ENCODE data around the gene PLSCR2. TPM values are rescaled to one million over a fixed set of nuclear protein-coding genes. Genes with fewer than 3 reads are reported as not detected.
"Not testable (repeated sequence)": the region's sequence is repeated elsewhere in the genome, so short reads cannot be mapped to it uniquely, and the experiment has no call there.

PLSCR2 gene
- total and polyA plus RNA-seq, 4 donors, result 1.0 to 1.4 TPM; not detected in 2

DNA sequence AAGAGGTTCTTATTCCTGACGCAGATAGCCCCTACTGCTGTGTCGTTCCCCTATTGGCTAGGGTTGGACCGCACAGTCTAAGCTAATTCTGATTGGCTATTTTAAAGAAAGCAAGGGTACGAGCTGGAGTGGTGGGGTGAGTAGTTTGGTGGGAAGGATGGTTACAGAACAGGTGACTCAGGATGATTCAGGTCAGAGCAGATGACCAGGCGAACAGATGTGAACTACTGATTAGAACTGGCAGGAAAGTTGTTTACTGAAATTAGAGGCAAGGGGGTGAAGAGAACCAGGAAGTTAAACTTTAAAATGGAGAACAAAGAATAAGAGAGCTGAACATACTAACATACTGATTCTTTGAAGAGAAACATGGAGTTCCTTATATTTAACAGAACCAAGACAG is 56.6 kb downstream of the PLSCR2 start:
- H3K36me3 ChIP-seq (ENCODE audit: control insufficient read depth in 1 of 2, insufficient read depth in 2 of 2, low read length in 1 of 2); H3K4me3 ChIP-seq (ENCODE audit: low read length in 2 of 2); H3K27me3 ChIP-seq (ENCODE audit: control insufficient read depth in 1 of 2, insufficient read depth in 2 of 2, low read length in 1 of 2); ATAC-seq (ENCODE audit: low FRiP score); DNase-seq; H3K4me1 ChIP-seq (ENCODE audit: control insufficient read depth in 1 of 2, insufficient read depth in 2 of 2, low read length in 2 of 2); intact Hi-C loops (cut with DNase I); H3K27ac ChIP-seq (ENCODE audit: low read depth in 1 of 2, low read length in 2 of 2); H3K9me3 ChIP-seq (ENCODE audit: control insufficient read depth, low read length): not testable (repeated sequence)
- 93 to 98% methylated on average over 5 of the region's 5 CpGs for WGBS, 2 donors

DNA sequence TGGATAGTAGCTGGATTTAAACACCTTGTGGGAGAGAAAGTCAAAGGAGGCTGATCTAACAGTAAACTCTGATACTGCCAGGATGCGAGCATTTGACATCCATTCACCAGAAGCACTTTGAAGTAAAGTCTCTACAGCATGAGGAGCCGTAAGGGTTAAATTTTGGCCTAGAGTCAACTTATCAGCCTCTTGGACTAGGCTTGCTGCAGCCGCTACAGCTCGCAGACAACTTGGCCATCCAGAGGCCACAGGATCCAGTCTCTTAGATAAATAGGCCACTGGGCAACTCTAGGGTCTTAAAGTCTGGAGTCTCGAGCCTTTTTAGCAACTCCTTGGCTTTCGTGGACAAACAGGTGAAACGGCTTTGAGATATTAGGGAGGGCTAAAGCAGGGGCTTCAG is 61.4 kb downstream of the PLSCR2 start:
- H3K36me3 ChIP-seq (ENCODE audit: control insufficient read depth in 1 of 2, insufficient read depth in 2 of 2, low read length in 1 of 2), result no peaks in the 10 kb centered on the region
- WGBS, 2 donors, result 52 to 57% methylated on average over 7 of the region's 7 CpGs
- DNase-seq (no peak), ATAC-seq (ENCODE audit: low FRiP score) (no peak)
- intact Hi-C loops (cut with DNase I), result no loop called here
- no peak overlapping the region for H3K4me3 ChIP-seq (ENCODE audit: low read length in 2 of 2)
- H3K4me1 ChIP-seq (ENCODE audit: control insufficient read depth in 1 of 2, insufficient read depth in 2 of 2, low read length in 2 of 2), result no peaks in the 10 kb centered on the region
- peaks cover 2% of the 10 kb centered on the region for H3K9me3 ChIP-seq (ENCODE audit: control insufficient read depth, low read length)
- no peaks in the 10 kb centered on the region for H3K27me3 ChIP-seq (ENCODE audit: control insufficient read depth in 1 of 2, insufficient read depth in 2 of 2, low read length in 1 of 2)
- no peak overlapping the region for H3K27ac ChIP-seq (ENCODE audit: low read depth in 1 of 2, low read length in 2 of 2)

- ATAC-seq (ENCODE audit: low FRiP score), result no peak
- H3K27ac ChIP-seq (ENCODE audit: low read depth in 1 of 2, low read length in 2 of 2), result no peak overlapping the region
- intact Hi-C loops (cut with DNase I), result no loop called here
These were observed 64.9 kb downstream of the PLSCR2 start for GRCh38 chr3:146404436-146404835.

GRCh38 chr3:146403792-146404191 is 65.6 kb downstream of the PLSCR2 start:
- Histone ChIP-seq H3K4me3 (ENCODE audit: low read length in 2 of 2) (no peak overlapping the region), H3K27me3 (ENCODE audit: control insufficient read depth in 1 of 2, insufficient read depth in 2 of 2, low read length in 1 of 2) (no peaks in the 10 kb centered on the region), H3K36me3 (ENCODE audit: control insufficient read depth in 1 of 2, insufficient read depth in 2 of 2, low read length in 1 of 2) (no peaks in the 10 kb centered on the region), H3K27ac (ENCODE audit: low read depth in 1 of 2, low read length in 2 of 2) (no peak overlapping the region), H3K4me1 (ENCODE audit: control insufficient read depth in 1 of 2, insufficient read depth in 2 of 2, low read length in 2 of 2) (no peaks in the 10 kb centered on the region), H3K9me3 (ENCODE audit: control insufficient read depth, low read length) (no peaks in the 10 kb centered on the region)
- ATAC-seq (ENCODE audit: low FRiP score) (no peak), DNase-seq (no peak)
- intact Hi-C loops (cut with DNase I), result no loop called here
- 92 to 95% methylated on average over 3 of the region's 3 CpGs for WGBS, 2 donors

More at GRCh38 chr3:146404436-146404835, 64.9 kb downstream of the PLSCR2 start:
- no peak for DNase-seq
- H3K27me3 ChIP-seq (ENCODE audit: control insufficient read depth in 1 of 2, insufficient read depth in 2 of 2, low read length in 1 of 2), result no peaks in the 10 kb centered on the region
- no peak overlapping the region for H3K4me3 ChIP-seq (ENCODE audit: low read length in 2 of 2)
- no peaks in the 10 kb centered on the region for H3K9me3 ChIP-seq (ENCODE audit: control insufficient read depth, low read length)
- no peaks in the 10 kb centered on the region for H3K4me1 ChIP-seq (ENCODE audit: control insufficient read depth in 1 of 2, insufficient read depth in 2 of 2, low read length in 2 of 2)
- H3K36me3 ChIP-seq (ENCODE audit: control insufficient read depth in 1 of 2, insufficient read depth in 2 of 2, low read length in 1 of 2), result no peaks in the 10 kb centered on the region

DNA sequence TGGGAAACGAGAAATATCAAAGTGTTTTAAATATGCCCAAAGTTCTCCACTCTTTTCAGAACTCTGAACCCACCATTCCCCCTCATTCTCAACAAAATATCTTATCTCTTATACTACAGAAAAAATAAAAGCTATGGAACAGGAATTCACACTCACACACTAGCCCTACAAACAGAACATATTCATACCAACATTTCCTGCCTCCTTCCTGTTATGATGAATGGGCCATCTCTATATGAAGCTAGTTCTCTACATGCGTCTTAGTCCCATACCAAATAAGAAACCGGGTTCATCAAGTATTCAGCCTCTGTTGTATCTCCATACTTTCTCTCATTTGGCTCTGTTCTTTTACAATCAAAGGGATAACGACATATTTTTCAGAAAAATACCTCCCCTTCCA is 72.6 kb downstream of the PLSCR2 start:
- Histone ChIP-seq H3K4me3 (ENCODE audit: low read length in 2 of 2) (no peak overlapping the region), H3K36me3 (ENCODE audit: control insufficient read depth in 1 of 2, insufficient read depth in 2 of 2, low read length in 1 of 2) (no peaks in the 10 kb centered on the region), H3K27ac (ENCODE audit: low read depth in 1 of 2, low read length in 2 of 2) (no peak overlapping the region), H3K27me3 (ENCODE audit: control insufficient read depth in 1 of 2, insufficient read depth in 2 of 2, low read length in 1 of 2) (no peaks in the 10 kb centered on the region), H3K4me1 (ENCODE audit: control insufficient read depth in 1 of 2, insufficient read depth in 2 of 2, low read length in 2 of 2) (no peaks in the 10 kb centered on the region), H3K9me3 (ENCODE audit: control insufficient read depth, low read length) (no peaks in the 10 kb centered on the region)
- DNase-seq (no peak), ATAC-seq (ENCODE audit: low FRiP score) (no peak)
- intact Hi-C loops (cut with DNase I), result no loop called here
- 80 to 89% methylated on average over 4 of the region's 4 CpGs for WGBS, 2 donors

GRCh38 chr3:146395164-146395563 is 74.2 kb downstream of the PLSCR2 start:
- WGBS, 2 donors, result 89 to 95% methylated on average over 2 of the region's 2 CpGs
- no peak overlapping the region for H3K27ac ChIP-seq (ENCODE audit: low read depth in 1 of 2, low read length in 2 of 2)
- no peak for DNase-seq
- no peaks in the 10 kb centered on the region for H3K36me3 ChIP-seq (ENCODE audit: control insufficient read depth in 1 of 2, insufficient read depth in 2 of 2, low read length in 1 of 2)
- intact Hi-C loops (cut with DNase I), result no loop called here
- H3K4me1 ChIP-seq (ENCODE audit: control insufficient read depth in 1 of 2, insufficient read depth in 2 of 2, low read length in 2 of 2), result peaks cover 0 to 2% of the 10 kb centered on the region in 2 donors
- no peaks in the 10 kb centered on the region for H3K9me3 ChIP-seq (ENCODE audit: control insufficient read depth, low read length)
- ATAC-seq (ENCODE audit: low FRiP score), result no peak
- H3K27me3 ChIP-seq (ENCODE audit: control insufficient read depth in 1 of 2, insufficient read depth in 2 of 2, low read length in 1 of 2), result no peaks in the 10 kb centered on the region
- no peak overlapping the region for H3K4me3 ChIP-seq (ENCODE audit: low read length in 2 of 2)

- no peak for DNase-seq
- H3K27me3 ChIP-seq (ENCODE audit: control insufficient read depth in 1 of 2, insufficient read depth in 2 of 2, low read length in 1 of 2), result no peaks in the 10 kb centered on the region
- H3K27ac ChIP-seq (ENCODE audit: low read depth in 1 of 2, low read length in 2 of 2), result no peak overlapping the region
- no peaks in the 10 kb centered on the region for H3K9me3 ChIP-seq (ENCODE audit: control insufficient read depth, low read length)
- H3K4me1 ChIP-seq (ENCODE audit: control insufficient read depth in 1 of 2, insufficient read depth in 2 of 2, low read length in 2 of 2), result peaks cover 0 to 2% of the 10 kb centered on the region in 2 donors
- intact Hi-C loops (cut with DNase I), result no loop called here
- peak; percentile 79 for ATAC-seq (ENCODE audit: low FRiP score)
- H3K4me3 ChIP-seq (ENCODE audit: low read length in 2 of 2), result no peak overlapping the region
- no peaks in the 10 kb centered on the region for H3K36me3 ChIP-seq (ENCODE audit: control insufficient read depth in 1 of 2, insufficient read depth in 2 of 2, low read length in 1 of 2)
These were observed 78.4 kb downstream of the PLSCR2 start for GRCh38 chr3:146390957-146391356.

- 48 to 50% methylated on average over 2 of the region's 2 CpGs for WGBS, 2 donors
- Histone ChIP-seq H3K4me1 (ENCODE audit: control insufficient read depth in 1 of 2, insufficient read depth in 2 of 2, low read length in 2 of 2) (peaks cover 0 to 2% of the 10 kb centered on the region in 2 donors), H3K27ac (ENCODE audit: low read depth in 1 of 2, low read length in 2 of 2) (no peak overlapping the region), H3K36me3 (ENCODE audit: control insufficient read depth in 1 of 2, insufficient read depth in 2 of 2, low read length in 1 of 2) (no peaks in the 10 kb centered on the region), H3K27me3 (ENCODE audit: control insufficient read depth in 1 of 2, insufficient read depth in 2 of 2, low read length in 1 of 2) (no peaks in the 10 kb centered on the region), H3K9me3 (ENCODE audit: control insufficient read depth, low read length) (no peaks in the 10 kb centered on the region), H3K4me3 (ENCODE audit: low read length in 2 of 2) (no peak overlapping the region)
- ATAC-seq (ENCODE audit: low FRiP score), result no peak
- no peak for DNase-seq
- intact Hi-C loops (cut with DNase I), result no loop called here
These were observed 79.2 kb downstream of the PLSCR2 start for GRCh38 chr3:146390006-146390772.

- Histone ChIP-seq H3K27me3 (ENCODE audit: control insufficient read depth in 1 of 2, insufficient read depth in 2 of 2, low read length in 1 of 2) (no peaks in the 10 kb centered on the region), H3K36me3 (ENCODE audit: control insufficient read depth in 1 of 2, insufficient read depth in 2 of 2, low read length in 1 of 2) (no peaks in the 10 kb centered on the region), H3K27ac (ENCODE audit: low read depth in 1 of 2, low read length in 2 of 2) (no peak overlapping the region), H3K4me3 (ENCODE audit: low read length in 2 of 2) (no peak overlapping the region), H3K4me1 (ENCODE audit: control insufficient read depth in 1 of 2, insufficient read depth in 2 of 2, low read length in 2 of 2) (peaks cover 0 to 2% of the 10 kb centered on the region in 2 donors), H3K9me3 (ENCODE audit: control insufficient read depth, low read length) (no peaks in the 10 kb centered on the region)
- ATAC-seq (ENCODE audit: low FRiP score) (no peak), DNase-seq (no peak)
- intact Hi-C loops (cut with DNase I), result no loop called here
- WGBS, 2 donors, result 67 to 72% methylated on average over 2 of the region's 2 CpGs
These were observed 81.8 kb downstream of the PLSCR2 start for GRCh38 chr3:146387566-146387965.
